ENCODE measurements around the gene EPM2AIP1. TPM values are rescaled to one million over a fixed set of nuclear protein-coding genes. Genes with fewer than 3 reads are reported as not detected.

EPM2AIP1 gene
- total and polyA plus RNA-seq, 9 of the 15 experiments (the other 6 are each of a cell fraction or from before 2014, with no cell fraction given), result 6.7 to 44.8 (median 25.2) TPM

DNA sequence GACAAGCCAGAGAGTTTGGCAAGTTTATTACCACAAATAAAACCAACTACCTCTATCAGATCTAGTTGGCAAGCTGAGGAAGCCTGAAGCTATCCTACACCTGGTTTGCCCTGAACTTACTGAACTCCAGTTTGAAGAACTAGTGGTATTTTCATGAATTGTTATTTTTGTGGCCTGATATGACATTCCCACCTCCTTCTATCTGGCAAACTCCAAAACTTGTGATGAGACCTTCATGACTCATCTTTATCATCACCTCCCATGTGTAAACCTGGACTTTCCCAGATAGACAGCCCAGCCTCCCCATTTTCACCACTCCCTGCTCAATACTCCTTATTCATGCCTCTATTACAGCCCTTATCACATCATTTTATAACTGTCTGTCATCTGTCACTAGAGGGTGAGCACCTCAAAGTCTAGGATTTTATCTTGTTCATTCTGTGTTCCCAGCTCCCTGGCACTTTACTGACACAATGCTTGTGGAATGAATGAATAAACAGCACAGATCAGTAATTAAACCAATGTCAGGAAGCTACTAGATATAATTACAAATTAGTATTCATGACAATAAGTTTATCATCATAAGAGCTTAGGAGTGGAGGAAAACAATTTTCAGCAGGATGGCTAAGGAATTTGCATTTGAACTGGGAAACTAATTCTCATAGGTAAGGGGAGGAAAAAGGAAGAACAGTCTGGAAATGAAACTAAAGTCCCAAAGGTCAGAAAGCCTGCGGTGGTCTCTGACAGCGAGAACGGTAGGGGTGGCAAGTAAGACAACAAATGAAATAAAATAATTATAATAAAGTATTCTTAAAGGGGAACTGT lies 34.9 kb downstream of the EPM2AIP1 start (continued):
- TF ChIP-seq SP1 (CRISPR knock-in tag; IDR thresholded peaks at IDR 0.05) (peak; percentile 35; the same call in 1 of the 2 replicates), KDM2B (CRISPR knock-in tag; IDR thresholded peaks at IDR 0.05) (no peak), ZNF57 (CRISPR knock-in tag; IDR thresholded peaks at IDR 0.05) (no peak), XRCC4 (IDR thresholded peaks at IDR 0.05; ENCODE audit: extremely low read depth, insufficient read depth, insufficient read length) (no peak), ARNT (IDR thresholded peaks at IDR 0.05) (peak; percentile 94 to 98), ZNF24 (IDR thresholded peaks at IDR 0.05) (peak; percentile 79; the same call in 1 of the 2 replicates), U2AF2 (optimal IDR thresholded peaks at IDR 0.05; ENCODE audit: low read depth, low read length) (no peak), KLF6 (CRISPR knock-in tag; IDR thresholded peaks at IDR 0.05; ENCODE audit: borderline replicate concordance) (0 out of 2 replicates have a peak, but pooled peaks have one; percentile 56), ZNF445 (CRISPR knock-in tag; IDR thresholded peaks at IDR 0.05; ENCODE audit: low read depth) (no peak), HOXB6 (CRISPR knock-in tag; IDR thresholded peaks at IDR 0.05; ENCODE audit: borderline replicate concordance) (no peak), ZNF347 (CRISPR knock-in tag; IDR thresholded peaks at IDR 0.05; ENCODE audit: low read depth) (no peak), KAT2B (IDR thresholded peaks at IDR 0.05; ENCODE audit: low read depth, low read length) (no peak), SRF (CRISPR knock-in tag; IDR thresholded peaks at IDR 0.05) (0 out of 4 replicates have a peak, but pooled peaks of 1 of the 2 experiments have one; percentile 51)
- TF ChIP-seq, protein P1, sequence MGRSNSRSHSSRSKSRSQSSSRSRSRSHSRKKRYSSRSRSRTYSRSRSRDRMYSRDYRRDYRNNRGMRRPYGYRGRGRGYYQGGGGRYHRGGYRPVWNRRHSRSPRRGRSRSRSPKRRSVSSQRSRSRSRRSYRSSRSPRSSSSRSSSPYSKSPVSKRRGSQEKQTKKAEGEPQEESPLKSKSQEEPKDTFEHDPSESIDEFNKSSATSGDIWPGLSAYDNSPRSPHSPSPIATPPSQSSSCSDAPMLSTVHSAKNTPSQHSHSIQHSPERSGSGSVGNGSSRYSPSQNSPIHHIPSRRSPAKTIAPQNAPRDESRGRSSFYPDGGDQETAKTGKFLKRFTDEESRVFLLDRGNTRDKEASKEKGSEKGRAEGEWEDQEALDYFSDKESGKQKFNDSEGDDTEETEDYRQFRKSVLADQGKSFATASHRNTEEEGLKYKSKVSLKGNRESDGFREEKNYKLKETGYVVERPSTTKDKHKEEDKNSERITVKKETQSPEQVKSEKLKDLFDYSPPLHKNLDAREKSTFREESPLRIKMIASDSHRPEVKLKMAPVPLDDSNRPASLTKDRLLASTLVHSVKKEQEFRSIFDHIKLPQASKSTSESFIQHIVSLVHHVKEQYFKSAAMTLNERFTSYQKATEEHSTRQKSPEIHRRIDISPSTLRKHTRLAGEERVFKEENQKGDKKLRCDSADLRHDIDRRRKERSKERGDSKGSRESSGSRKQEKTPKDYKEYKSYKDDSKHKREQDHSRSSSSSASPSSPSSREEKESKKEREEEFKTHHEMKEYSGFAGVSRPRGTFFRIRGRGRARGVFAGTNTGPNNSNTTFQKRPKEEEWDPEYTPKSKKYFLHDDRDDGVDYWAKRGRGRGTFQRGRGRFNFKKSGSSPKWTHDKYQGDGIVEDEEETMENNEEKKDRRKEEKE (IDR thresholded peaks at IDR 0.05; ENCODE audit: borderline replicate concordance in 1 of 2, control insufficient read depth in 1 of 2, low read depth in 2 of 2, low read length in 1 of 2), result peak in 1 of 2 experiments; percentile 55; a peak in 1 of 4 replicates
- TF ChIP-seq, protein P2, sequence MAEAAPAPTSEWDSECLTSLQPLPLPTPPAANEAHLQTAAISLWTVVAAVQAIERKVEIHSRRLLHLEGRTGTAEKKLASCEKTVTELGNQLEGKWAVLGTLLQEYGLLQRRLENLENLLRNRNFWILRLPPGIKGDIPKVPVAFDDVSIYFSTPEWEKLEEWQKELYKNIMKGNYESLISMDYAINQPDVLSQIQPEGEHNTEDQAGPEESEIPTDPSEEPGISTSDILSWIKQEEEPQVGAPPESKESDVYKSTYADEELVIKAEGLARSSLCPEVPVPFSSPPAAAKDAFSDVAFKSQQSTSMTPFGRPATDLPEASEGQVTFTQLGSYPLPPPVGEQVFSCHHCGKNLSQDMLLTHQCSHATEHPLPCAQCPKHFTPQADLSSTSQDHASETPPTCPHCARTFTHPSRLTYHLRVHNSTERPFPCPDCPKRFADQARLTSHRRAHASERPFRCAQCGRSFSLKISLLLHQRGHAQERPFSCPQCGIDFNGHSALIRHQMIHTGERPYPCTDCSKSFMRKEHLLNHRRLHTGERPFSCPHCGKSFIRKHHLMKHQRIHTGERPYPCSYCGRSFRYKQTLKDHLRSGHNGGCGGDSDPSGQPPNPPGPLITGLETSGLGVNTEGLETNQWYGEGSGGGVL (CRISPR knock-in tag; IDR thresholded peaks at IDR 0.05), result no peak
- TF ChIP-seq, protein P3, sequence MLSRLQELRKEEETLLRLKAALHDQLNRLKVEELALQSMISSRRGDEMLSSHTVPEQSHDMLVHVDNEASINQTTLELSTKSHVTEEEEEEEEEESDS (CRISPR knock-in tag; IDR thresholded peaks at IDR 0.05), result no peak
- TF ChIP-seq, protein P4, sequence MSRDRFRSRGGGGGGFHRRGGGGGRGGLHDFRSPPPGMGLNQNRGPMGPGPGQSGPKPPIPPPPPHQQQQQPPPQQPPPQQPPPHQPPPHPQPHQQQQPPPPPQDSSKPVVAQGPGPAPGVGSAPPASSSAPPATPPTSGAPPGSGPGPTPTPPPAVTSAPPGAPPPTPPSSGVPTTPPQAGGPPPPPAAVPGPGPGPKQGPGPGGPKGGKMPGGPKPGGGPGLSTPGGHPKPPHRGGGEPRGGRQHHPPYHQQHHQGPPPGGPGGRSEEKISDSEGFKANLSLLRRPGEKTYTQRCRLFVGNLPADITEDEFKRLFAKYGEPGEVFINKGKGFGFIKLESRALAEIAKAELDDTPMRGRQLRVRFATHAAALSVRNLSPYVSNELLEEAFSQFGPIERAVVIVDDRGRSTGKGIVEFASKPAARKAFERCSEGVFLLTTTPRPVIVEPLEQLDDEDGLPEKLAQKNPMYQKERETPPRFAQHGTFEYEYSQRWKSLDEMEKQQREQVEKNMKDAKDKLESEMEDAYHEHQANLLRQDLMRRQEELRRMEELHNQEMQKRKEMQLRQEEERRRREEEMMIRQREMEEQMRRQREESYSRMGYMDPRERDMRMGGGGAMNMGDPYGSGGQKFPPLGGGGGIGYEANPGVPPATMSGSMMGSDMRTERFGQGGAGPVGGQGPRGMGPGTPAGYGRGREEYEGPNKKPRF (IDR thresholded peaks at IDR 0.05; ENCODE audit: low read depth, low read length), result no peak
- TF ChIP-seq, protein P5, sequence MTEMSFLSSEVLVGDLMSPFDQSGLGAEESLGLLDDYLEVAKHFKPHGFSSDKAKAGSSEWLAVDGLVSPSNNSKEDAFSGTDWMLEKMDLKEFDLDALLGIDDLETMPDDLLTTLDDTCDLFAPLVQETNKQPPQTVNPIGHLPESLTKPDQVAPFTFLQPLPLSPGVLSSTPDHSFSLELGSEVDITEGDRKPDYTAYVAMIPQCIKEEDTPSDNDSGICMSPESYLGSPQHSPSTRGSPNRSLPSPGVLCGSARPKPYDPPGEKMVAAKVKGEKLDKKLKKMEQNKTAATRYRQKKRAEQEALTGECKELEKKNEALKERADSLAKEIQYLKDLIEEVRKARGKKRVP (CRISPR knock-in tag; IDR thresholded peaks at IDR 0.05), result peak; percentile 50; the same call in 1 of the 2 replicates
